Activated T-helper 2 cell treated with anti-CD3 and anti-CD28 coated beads, Interferon-gamma antibody, Interleukin-2, Interleukin-4, amounts not matched to agents 10 μg/mL and 5 μg/mL and 100 μg/mL, durations not matched to agents 14 hours and 24 hours and 36 hours (primary cell): ENCODE measurements around the gene ADGRB3. TPM values are rescaled to one million over a fixed set of nuclear protein-coding genes. Genes with fewer than 3 reads are reported as not detected.
"Not testable (repeated sequence)": the region's sequence is repeated elsewhere in the genome, so short reads cannot be mapped to it uniquely, and the experiment has no call there.

ENCODE experiments used
- DNase-seq: peaks from one replicate; pipeline ENCODE4 v3.0.0; 2021; ENCODE audit warnings: low spot score
- H3K27ac Mint-ChIP-seq: one replicate; pipeline ENCODE4 v1.8.0; 2021; ENCODE audit warnings: mixed read lengths
- H3K27me3 Mint-ChIP-seq: one replicate; pipeline ENCODE4 v1.8.0; 2021; ENCODE audit warnings: low read depth, mixed read lengths
- H3K36me3 Mint-ChIP-seq: one replicate; pipeline ENCODE4 v1.8.0; 2021; ENCODE audit warnings: low read depth, mixed read lengths
- H3K4me1 Mint-ChIP-seq: one replicate; pipeline ENCODE4 v1.8.0; 2021; ENCODE audit warnings: low read depth, mixed read lengths
- H3K4me3 Mint-ChIP-seq: one replicate; pipeline ENCODE4 v1.8.0; 2021; ENCODE audit warnings: low read depth, mild to moderate bottlenecking, moderate library complexity, mixed read lengths
- H3K9me3 Mint-ChIP-seq: one replicate; pipeline ENCODE4 v1.8.0; 2021; ENCODE audit warnings: mixed read lengths
- intact Hi-C: fragments of 100-400 bp; cut with micrococcal nuclease; formaldehyde crosslinking; loops from one replicate; pipeline ENCODE4 v1.15.1; 2023
- total RNA-seq: library from RNA; stranded (reverse); gene quantifications from 2 replicates; pipeline ENCODE4 v1.2.3, GENCODE V29; 2022

Gene ADGRB3
- total RNA-seq, 1 donor from 2014 or later, result 0.14 TPM

DNA sequence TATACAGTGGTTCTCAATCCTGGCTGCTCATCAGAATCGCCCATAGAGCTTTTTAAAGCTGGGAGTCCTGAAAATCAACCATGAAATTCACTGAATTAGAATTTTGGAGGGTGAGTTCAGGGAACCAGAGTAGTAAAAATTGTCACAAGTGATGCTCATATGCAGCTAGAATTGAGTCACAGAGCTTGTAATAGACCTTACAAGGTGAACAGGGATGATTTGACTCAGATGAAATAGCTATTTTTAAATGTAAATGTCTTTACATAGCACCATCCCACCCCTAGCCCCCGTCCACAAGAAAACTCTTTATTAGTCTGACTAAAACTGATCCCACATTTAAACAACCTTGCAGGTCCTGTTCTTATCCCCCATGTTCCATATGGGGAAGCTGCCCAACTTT lies 630.0 kb downstream of the ADGRB3 start:
- DNase-seq, result no peak
- Mint-ChIP-seq H3K36me3 (no peaks in the 10 kb centered on the region), H3K4me3 (no peak overlapping the region), H3K27ac (no peak overlapping the region), H3K27me3 (no peaks in the 10 kb centered on the region), H3K9me3 (no peaks in the 10 kb centered on the region), H3K4me1 (no peaks in the 10 kb centered on the region)
- intact Hi-C loops, result no loop called here

DNA sequence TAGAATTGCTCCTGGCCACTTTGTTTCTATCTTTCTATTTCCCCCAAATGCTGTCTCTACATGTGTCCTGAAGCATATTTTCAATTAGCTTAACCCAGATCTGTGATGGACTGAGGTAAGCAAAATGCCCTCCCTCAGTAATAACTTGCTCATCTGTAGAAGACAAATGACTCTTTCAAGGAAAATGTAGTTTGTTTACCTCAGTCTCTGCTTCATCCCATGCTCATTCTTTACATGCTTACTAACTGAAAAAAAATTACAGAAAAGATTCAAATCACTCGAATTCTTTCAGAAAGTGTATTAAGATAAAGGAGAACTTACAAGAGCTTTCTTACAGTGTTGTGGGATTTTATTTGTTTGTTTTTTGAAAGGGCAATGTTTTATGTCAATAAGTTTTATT lies 630.6 kb downstream of the ADGRB3 start:
- Mint-ChIP-seq H3K27ac (no peak overlapping the region), H3K4me1 (no peaks in the 10 kb centered on the region), H3K27me3 (no peaks in the 10 kb centered on the region), H3K9me3 (no peaks in the 10 kb centered on the region), H3K4me3 (no peak overlapping the region), H3K36me3 (no peaks in the 10 kb centered on the region)
- intact Hi-C loops, result no loop called here
- DNase-seq, result no peak

DNA sequence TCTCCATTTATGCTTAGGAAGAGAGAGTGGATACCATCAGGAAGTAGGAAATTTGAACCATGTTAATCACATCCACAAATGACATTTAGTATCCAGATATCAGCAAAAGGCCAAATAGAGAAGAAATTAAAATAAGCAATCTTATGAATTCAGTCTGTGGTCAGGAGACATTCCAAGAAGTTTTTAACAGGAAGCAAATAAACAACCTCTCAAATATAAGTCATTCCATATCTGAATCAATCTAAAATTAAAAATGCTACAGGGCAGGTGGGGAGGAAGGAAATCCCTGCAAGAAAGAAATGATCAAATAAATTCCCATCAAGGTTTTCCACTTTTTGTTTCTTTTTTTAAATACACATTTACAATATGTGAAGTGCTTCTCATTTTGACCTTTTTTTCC lies 641.1 kb downstream of the ADGRB3 start:
- intact Hi-C loops, result no loop called here
- no peak for DNase-seq
- Mint-ChIP-seq H3K4me1 (no peaks in the 10 kb centered on the region), H3K27ac (no peak overlapping the region), H3K9me3 (no peaks in the 10 kb centered on the region), H3K4me3 (no peak overlapping the region), H3K36me3 (no peaks in the 10 kb centered on the region), H3K27me3 (no peaks in the 10 kb centered on the region)

DNA sequence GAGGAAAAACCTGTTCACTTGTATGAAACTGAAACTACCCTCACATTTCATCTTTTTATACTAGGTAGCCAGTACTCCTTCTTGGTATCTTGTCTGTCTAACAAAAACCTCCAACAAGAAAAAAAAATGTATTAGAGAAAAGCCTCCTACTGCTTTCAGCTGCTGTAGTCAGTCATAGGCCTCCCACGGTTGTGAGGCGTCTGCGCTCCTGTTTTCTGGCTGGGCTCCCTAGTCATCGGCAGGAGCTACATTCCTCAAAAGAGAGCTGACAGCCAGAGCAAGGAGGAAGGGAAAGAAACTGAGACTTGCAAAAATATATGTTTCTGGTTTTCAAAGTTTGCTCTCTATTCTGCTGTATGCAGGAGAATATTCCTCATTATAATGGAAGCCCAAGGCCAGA lies 644.7 kb downstream of the ADGRB3 start:
- H3K36me3 Mint-ChIP-seq, result no peaks in the 10 kb centered on the region
- DNase-seq, result no peak
- H3K4me1 Mint-ChIP-seq, result no peaks in the 10 kb centered on the region
- intact Hi-C loops, result no loop called here
- no peak overlapping the region for H3K27ac Mint-ChIP-seq
- no peaks in the 10 kb centered on the region for H3K27me3 Mint-ChIP-seq
- no peaks in the 10 kb centered on the region for H3K9me3 Mint-ChIP-seq
- H3K4me3 Mint-ChIP-seq, result no peak overlapping the region

DNA sequence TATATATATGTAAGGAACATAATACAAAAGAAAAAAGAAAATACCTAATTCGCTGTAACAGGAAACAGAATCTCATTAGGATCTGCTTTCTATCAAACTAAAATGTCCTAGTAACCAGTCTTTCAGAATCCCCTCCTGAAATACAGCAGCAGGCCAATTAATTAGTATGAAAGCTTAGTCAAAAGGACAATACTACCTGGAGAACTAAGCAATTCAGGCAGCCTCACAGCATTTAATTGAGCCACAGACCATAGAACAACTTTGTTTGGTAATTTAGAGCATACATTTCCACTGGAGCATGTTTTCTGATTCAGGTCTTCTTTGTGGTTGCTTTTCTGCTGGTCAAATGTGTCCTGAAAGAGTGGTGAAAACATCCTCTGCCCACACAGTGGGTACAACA lies 645.8 kb downstream of the ADGRB3 start:
- Mint-ChIP-seq H3K4me3 (no peak overlapping the region), H3K9me3 (no peaks in the 10 kb centered on the region), H3K27me3 (no peaks in the 10 kb centered on the region), H3K27ac (no peak overlapping the region), H3K4me1 (no peaks in the 10 kb centered on the region), H3K36me3 (no peaks in the 10 kb centered on the region)
- no peak for DNase-seq
- intact Hi-C loops, result no loop called here

DNA sequence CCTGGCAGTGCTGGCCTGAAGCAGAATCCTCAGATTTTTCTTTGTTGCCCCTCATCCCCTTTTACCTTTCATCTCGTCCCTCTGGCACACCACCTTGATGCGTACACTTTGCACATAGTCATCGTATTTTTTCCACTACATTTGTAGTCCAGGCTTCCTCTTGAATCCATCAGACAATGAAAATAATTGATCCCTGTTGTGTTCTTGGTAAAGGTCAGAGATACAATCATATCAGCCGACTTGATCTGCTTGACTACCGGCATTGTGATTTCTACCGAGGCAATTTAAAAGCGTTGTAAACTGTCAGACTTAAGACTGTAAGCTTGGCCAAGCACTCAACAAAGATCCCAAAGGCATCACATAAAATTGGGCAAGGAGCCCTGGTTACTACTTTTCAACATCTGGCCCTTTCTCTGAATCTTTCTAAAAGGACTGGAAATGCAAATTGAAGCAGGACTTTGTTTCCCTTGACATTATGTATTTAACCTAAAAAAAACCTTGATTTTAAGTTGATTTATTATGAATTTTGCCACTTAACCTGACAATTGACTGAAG lies 649.2 kb downstream of the ADGRB3 start:
- no peak overlapping the region for H3K4me3 Mint-ChIP-seq

DNA sequence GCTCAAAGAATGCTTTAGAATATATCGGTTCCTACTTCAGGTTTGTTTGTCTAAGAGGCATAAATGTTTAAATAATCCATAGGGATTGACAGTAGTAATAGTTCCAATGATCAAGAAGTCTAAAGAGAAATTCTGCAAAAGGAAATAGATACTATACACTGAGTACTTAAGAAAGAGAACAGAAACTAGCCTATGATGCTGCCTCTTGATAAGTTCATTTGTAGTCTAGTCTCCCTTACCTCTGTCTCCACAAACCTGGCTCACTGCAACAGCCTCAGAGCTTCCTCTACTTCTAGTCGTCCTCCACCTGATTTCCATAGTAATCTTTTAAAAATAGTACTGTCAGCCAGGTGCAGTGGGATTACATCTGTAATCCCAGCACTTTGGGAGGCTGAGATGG lies 650.0 kb downstream of the ADGRB3 start:
- Mint-ChIP-seq H3K4me3 (no peak overlapping the region), H3K36me3 (no peaks in the 10 kb centered on the region), H3K27me3 (no peaks in the 10 kb centered on the region), H3K4me1 (no peaks in the 10 kb centered on the region), H3K27ac (no peak overlapping the region), H3K9me3 (no peaks in the 10 kb centered on the region)
- no peak for DNase-seq
- intact Hi-C loops, result no loop called here

More for the DNA sequence above, 649.2 kb downstream of the ADGRB3 start:
- no peak for DNase-seq
- Mint-ChIP-seq H3K36me3 (no peaks in the 10 kb centered on the region), H3K4me1 (no peaks in the 10 kb centered on the region), H3K9me3 (no peaks in the 10 kb centered on the region), H3K27ac (no peak overlapping the region), H3K27me3 (no peaks in the 10 kb centered on the region)
- intact Hi-C loops, result no loop called here

DNA sequence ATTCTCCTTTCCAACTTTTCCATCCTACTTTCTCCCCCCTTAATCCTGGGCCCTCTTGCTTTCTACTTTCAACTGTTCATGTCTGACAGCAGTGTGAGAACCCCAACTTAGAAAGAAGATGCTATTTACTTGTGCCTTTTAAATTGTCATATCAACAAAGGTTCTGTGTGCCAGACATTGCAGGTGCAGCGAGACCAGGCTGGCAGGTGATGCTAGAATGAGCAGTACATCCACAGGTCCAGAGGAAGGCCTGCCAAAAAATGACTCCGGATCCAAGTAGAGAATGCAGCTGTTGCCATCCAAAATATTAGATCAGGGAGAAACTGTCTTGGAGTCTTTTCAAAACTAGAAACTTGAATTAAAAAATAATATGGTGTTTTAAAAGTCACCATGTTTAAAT lies 651.2 kb downstream of the ADGRB3 start:
- no peaks in the 10 kb centered on the region for H3K36me3 Mint-ChIP-seq
- intact Hi-C loops, result no loop called here

DNA sequence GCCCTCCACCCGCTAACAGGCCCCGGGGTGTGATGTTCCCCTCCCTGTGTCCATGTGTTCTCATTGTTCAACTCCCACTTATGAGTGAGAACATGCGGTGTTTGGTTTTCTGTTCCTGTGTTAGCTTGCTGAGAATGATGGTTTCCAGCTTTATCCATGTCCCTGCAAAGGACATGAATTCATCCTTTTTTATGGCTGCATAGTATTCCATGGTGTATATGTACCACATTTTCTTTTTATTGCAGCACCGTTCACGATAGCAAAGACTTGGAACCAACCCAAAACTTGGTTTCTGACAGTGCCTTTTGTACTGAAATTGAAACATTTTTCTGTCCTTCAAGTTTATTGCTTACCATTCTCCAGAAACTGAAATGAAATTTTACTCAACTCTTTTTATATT lies 653.1 kb downstream of the ADGRB3 start:
- H3K4me1 Mint-ChIP-seq, H3K27ac Mint-ChIP-seq, H3K4me3 Mint-ChIP-seq, intact Hi-C loops, DNase-seq, H3K36me3 Mint-ChIP-seq, H3K9me3 Mint-ChIP-seq, H3K27me3 Mint-ChIP-seq: not testable (repeated sequence)

More for the DNA sequence above, 651.2 kb downstream of the ADGRB3 start:
- DNase-seq, result no peak
- no peaks in the 10 kb centered on the region for H3K27me3 Mint-ChIP-seq
- H3K27ac Mint-ChIP-seq, result no peak overlapping the region
- H3K4me1 Mint-ChIP-seq, result no peaks in the 10 kb centered on the region
- H3K4me3 Mint-ChIP-seq, result no peak overlapping the region
- H3K9me3 Mint-ChIP-seq, result no peaks in the 10 kb centered on the region

DNA sequence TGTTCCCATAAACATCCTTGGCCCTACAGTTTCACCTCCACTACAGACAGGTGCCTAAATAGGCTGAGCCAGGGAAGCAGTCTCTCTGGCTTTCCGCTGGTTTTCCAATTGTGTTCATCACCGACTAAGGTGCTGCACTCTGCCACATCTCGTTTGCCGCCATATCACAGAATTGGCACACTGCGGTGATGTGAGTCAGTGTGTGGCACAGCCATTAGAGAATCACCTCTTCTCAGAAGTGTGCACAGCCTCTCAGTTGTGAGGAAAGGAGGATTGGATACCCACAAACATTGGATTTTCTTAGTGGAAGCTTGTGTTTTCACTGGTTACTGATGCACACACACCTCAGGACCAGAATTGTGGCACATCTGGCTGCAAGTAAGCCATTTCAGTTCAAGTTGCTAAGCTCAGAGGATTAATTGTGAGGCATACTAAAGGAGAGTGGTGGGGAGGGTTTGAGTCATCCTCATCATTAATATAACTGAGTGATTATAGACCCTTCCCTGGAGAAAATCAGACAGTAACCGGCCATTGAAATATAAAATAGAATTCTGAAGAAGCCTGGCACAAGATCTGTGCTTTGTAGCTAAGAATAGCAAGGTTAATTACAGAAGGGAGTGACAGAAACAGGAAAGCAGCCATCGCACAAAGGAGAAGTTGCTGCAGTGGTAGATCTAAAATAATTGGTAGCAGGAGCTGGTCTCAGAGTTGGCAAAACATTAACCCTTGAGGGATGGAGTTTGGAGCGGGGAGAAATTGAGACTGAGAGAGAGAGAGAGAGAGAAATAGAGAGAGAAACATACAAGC lies 654.8 kb downstream of the ADGRB3 start:
- H3K4me1 Mint-ChIP-seq, result no peaks in the 10 kb centered on the region
- H3K9me3 Mint-ChIP-seq, result no peaks in the 10 kb centered on the region
- intact Hi-C loops, result no loop called here
- H3K36me3 Mint-ChIP-seq, result no peaks in the 10 kb centered on the region
- no peak overlapping the region for H3K4me3 Mint-ChIP-seq
- H3K27me3 Mint-ChIP-seq, result no peaks in the 10 kb centered on the region
- H3K27ac Mint-ChIP-seq, result no peak overlapping the region
- DNase-seq, result no peak

DNA sequence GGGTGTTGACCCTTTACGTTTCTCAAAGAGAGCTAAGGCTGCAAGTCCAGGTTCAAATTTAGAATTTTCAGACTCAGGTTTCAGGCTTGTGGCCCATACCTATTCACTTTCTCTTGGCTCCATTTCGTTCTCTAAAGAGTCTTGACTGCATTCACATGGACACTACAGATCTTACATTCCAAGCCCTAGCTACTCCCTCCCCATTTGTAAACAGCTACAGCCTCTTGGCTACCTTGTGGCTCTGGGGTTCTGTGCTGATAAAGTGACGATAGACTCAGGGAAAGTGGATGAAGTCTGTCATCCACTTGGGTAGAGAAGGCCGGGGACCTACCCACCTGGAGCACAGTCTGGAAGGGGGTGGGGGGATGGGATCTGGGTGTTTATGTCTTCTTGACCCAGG lies 658.4 kb downstream of the ADGRB3 start:
- no peaks in the 10 kb centered on the region for H3K27me3 Mint-ChIP-seq
- intact Hi-C loops, result no loop called here
- H3K36me3 Mint-ChIP-seq, result no peaks in the 10 kb centered on the region
- no peak overlapping the region for H3K4me3 Mint-ChIP-seq
- H3K27ac Mint-ChIP-seq, result no peak overlapping the region
- H3K4me1 Mint-ChIP-seq, result no peaks in the 10 kb centered on the region
- DNase-seq, result no peak
- no peaks in the 10 kb centered on the region for H3K9me3 Mint-ChIP-seq

DNA sequence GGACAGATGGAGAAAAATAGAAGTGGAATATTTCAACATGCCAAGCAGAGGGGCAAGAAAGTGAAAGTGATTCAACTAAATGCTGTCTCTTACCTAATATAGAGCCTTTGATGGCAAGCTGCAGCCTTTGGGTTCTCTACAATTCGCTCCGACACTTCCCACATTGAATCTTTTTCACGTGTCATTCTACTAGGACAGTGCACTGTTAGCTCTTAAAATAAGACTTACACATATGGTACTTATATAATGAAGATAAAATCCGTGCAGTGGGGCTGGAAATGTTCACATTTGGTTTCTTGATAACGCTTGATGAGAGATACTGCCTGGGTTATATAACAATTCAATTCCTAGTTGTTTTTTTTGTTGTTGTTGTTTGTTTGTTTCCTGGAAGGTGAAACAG lies 659.3 kb downstream of the ADGRB3 start:
- Mint-ChIP-seq H3K9me3 (no peaks in the 10 kb centered on the region), H3K36me3 (no peaks in the 10 kb centered on the region), H3K4me3 (no peak overlapping the region), H3K27ac (no peak overlapping the region), H3K27me3 (no peaks in the 10 kb centered on the region), H3K4me1 (no peaks in the 10 kb centered on the region)
- intact Hi-C loops, result no loop called here
- DNase-seq, result no peak

DNA sequence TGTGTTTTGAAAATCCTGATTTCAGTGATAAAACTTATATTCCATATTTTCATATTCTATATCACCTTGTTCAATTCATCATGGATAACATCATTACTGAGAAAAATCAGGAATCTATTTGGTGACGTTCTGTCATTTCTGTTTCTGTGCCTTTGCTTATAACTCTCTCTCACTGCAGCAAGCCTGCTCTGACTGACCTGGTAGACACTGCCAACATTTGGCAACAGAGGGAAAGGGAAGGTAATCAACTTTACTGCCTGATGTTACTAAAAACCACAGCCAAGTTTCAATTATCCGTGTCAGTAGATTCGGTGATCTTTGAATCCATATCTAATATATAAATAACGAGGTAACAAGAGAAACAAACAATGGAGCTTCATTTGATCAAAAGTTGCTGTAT lies 659.8 kb downstream of the ADGRB3 start:
- DNase-seq, result no peak
- Mint-ChIP-seq H3K36me3 (no peaks in the 10 kb centered on the region), H3K9me3 (no peaks in the 10 kb centered on the region), H3K27ac (no peak overlapping the region), H3K27me3 (no peaks in the 10 kb centered on the region), H3K4me1 (no peaks in the 10 kb centered on the region), H3K4me3 (no peak overlapping the region)
- intact Hi-C loops, result no loop called here
